ENCODE data around the gene ACTL8.
"Not testable (repeated sequence)": the region's sequence is repeated elsewhere in the genome, so short reads cannot be mapped to it uniquely, and the experiment has no call there.

The ACTL8 gene

GRCh38 chr1:17735793-17736192 lies 19.3 kb upstream of the ACTL8 start:
- DNase-seq: no peak

GRCh38 chr1:17736625-17737024 lies 18.5 kb upstream of the ACTL8 start:
- no peak for DNase-seq

DNA sequence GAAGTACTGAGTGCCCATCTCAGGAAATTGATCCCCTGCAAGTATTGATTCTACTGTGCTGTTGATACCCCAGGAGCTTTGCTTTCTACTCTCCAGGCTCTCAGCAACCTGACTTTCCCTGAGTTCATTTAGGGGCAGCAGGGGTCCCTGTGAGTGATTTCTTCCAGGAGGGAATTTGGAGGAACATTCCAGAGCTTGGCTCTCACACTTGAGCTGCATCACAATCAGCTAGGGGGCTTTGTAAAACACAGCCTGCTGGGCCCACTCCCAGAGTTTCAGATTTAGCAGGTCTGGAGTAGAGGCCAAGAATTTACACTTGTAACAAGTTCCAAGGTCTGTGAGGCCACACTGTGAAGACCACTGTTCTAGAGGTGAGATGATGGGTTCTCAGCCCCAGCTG lies 16.1 kb upstream of the ACTL8 start:
- DNase-seq: no peak

- no peak for DNase-seq
Observed at GRCh38 chr1:17741052-17741451, 14.1 kb upstream of the ACTL8 start.

DNA sequence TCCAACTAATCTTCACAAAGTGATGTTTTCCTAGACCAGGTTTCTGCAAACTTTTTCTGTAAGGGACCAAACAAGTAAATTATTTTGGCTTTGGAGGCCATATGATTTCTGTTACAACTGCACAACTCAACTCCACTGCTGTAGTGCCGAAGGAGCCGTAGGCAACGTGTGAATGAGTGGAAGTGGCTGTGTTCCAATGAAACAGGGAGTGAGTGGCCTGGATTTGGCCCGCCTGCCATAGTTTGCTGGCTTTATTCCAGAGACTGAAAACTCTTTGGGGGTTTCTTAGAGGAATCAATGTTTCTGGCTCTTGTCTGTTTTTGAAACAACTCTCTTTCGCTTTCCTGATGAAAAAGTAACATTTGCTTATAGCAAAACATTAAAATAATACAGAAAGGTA lies 12.6 kb upstream of the ACTL8 start:
- no peak for DNase-seq

- no peak for DNase-seq
Observed at GRCh38 chr1:17743008-17743647, 12.0 kb upstream of the ACTL8 start.

DNA sequence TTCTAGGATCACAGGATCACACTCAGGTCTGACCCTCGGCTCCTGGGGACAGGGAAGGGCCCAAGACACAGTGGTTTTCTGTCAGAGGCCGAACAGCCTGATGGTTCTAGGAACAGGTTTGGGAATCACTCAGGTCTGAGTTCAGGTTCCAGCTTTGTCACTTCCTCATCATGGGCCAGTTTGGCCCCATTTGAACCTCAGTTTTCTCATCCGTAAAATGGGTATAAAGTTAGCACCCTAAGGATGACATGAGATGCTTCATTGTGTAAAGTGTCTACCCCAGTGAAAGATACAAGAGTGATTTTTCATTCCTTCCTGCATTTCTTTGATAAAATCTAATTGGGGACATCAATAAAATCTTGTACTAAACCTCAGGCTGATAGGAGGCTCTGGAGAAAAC lies 11.2 kb upstream of the ACTL8 start:
- no peak for DNase-seq

DNA sequence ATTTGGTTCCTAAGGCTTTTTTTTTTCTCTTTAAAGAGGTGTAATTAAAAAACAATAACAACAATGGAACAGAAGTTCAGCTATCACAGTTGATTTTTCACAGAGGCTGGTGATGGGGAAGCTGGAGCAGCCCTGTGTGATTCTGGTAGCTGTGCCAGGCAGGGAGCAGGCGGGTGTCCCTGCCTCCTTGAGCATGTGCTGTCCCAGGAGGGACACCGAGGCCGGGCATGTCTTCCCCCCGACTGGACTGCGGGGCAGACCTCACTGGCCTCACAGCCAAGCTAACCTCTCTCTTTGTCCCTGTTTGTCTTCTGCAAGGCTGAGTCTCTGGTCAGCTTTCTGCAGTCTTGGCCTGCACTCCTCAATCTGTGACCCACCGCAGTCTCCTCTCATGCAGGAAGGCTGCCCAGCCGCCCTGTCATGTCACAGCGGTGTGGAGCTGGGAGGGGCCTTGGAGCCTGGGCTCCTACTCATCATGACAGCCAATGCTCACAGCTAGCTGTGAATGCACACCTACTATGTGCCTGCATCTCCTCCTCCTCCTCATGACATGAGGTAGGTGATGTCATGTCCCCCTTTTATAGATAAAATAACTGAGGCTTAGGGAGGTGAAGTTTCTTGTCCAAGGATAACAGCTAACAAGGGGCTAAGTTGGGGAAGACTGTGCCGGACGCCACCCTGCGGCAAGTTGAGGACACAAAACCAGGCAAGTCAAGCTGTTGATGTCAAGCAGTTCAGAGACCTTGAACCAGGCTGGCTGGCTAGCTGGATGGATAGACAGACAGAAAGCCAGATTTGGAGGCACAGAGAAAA lies 10.3 kb upstream of the ACTL8 start:
- no peak for DNase-seq

DNA sequence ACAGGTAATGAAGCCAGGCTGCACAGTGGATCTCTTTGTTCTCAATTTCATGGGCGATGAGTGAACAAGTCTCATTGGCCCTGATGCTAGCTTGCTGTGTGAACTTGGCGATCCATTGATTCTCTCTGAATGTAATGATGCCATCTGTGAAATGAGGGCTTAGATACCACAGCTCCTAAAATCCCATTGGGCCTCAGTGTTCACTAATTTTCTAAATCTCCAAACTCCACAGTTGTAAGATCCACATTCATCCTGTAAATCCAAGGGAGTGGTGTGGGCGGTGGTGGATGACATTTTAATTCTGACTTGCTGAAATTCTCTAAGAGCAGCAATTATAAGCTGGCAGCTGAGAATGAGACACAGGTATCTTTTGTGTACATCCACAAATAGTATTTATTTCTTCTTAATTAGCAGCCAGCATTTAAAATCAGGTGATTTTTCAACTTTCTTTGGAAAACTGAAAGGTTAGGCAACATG lies 9.6 kb upstream of the ACTL8 start:
- DNase-seq: no peak

- not testable (repeated sequence) for DNase-seq
Observed at GRCh38 chr1:17746281-17746680, 8.9 kb upstream of the ACTL8 start.

DNA sequence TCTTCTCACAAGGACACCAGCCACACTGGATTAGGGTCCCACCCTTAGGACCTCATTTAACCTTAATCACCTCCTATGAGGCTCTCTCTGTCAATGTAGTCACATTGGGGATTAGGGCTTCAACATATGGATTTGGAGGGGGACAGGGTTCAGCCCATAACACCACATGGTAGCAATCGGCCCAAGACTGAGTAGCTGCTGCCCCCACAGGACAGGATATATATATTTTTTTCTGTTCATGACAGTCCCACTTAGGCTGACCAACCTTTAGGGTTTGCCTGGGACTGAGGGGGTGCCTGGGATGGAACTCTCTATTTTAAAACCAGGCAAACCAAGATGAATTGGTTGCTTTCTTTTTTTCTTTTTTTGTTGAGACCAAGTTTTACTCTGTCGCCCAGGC lies 8.2 kb upstream of the ACTL8 start:
- DNase-seq: no peak

- DNase-seq: no peak
Observed at GRCh38 chr1:17750333-17750732, 4.8 kb upstream of the ACTL8 start.

DNA sequence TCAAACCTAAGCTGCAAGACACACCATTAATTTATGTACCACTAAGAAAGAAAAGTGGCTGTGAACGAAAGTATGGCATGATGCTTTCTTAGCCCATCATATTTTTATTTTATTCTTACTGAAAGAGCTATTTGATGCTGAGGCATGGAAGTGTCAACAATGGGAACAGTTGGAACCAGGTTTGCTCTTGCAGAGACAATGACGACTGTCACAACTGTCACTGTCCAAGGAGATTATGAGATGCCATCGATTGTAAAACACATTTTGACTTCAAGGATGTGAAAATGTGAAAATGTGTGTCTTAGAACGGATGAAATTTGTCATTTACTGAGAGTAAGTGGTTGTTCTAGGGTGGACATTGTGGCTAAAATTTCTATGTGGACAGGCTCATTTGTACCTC lies 2.8 kb upstream of the ACTL8 start:
- no peak for DNase-seq

GRCh38 chr1:17757426-17757825 lies 2.3 kb downstream of the ACTL8 start:
- no peak for DNase-seq

DNA sequence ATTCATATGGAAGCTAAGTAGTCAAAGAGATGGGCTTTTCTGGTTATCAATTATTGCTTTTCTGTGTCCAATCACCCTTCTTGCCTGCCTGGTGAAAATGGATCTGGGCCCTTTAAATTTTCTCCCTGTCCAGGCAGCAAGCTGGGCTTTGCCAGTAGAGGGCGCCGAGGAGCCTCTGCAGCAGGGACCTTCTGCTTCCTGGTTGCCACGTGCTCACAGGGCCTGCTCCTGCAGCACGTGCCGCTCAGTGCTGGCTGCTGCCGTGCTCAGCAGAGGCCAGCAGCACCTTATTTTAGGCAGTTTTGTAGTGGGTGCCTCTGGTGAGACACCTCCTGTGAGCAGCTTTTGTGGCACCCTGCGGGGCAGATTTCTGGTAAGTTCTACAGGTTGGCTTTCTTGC lies 4.0 kb downstream of the ACTL8 start:
- no peak for DNase-seq

- no peak for DNase-seq
Observed at GRCh38 chr1:17762313-17762712, 7.2 kb downstream of the ACTL8 start.

DNA sequence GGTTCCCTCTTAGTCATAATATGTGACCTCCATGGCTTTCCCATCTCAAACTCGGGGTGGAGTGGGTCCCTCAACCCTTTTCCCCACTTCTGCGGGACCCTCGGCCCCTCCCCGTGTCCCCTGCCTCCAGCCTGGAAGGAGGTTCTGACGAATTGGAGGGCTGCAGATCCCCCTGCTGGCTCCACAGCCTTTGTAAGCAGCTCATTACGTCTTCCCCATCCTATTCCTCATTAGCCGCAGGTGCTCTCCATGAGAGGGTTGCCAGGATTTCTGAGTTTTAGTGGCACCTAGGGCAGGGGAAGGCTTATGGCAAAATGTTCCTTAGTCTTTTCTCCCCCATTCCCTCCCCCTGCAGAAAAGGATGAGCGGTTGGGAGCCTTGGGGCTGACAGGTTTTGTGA lies 8.3 kb downstream of the ACTL8 start:
- no peak for DNase-seq

DNA sequence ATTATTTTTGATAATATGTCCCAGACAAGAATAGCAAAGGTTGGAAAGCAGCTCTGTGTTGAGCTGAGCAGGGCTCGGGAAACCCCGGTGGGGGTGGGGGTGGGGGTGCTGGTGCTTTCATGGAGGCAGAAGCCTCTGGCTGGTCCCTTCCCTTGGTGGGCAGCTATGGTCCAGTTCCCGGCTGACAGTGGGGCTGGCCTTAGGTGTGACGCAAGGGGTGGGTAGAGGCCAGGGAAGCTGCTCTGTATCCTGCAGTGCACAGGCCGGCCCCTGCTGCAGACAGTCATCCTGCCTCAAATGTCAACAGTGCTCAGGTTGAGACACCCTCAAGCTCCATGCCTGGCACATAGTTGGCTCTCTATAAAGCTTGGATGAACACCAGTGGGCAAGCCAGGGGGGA lies 8.9 kb downstream of the ACTL8 start:
- DNase-seq: no peak

GRCh38 chr1:17764591-17764990 lies 9.5 kb downstream of the ACTL8 start:
- no peak for DNase-seq

- no peak for DNase-seq
Observed at GRCh38 chr1:17765444-17766411, 10.6 kb downstream of the ACTL8 start.

GRCh38 chr1:17768651-17769241 lies 13.6 kb downstream of the ACTL8 start:
- no peak for DNase-seq

DNA sequence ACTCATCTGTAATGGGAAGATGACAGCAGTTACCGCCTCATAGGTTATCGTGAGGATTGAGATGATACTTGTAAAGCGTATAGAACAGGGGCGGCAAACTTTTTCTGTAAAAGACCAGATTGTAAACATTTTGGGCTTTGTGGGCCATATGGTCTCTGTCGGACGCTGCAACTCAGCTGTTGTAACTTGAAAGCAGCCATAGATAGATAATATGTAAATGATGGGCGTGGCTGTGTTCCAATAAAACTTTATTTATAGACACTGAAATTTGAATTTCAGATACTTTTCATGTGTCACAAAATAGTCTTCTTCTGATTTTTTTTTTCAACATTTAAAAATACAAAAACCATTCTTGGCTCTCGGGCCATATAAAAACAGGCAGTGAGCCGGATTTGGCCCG lies 15.8 kb downstream of the ACTL8 start:
- no peak for DNase-seq

All from activated gamma-delta T cell (primary cell).